Prostate gland (tissue), 2 donors: ENCODE data around the gene TNFRSF17. TPM values are rescaled to one million over a fixed set of nuclear protein-coding genes. Genes with fewer than 3 reads are reported as not detected.
"Not testable (repeated sequence)": the region's sequence is repeated elsewhere in the genome, so short reads cannot be mapped to it uniquely, and the experiment has no call there.

ENCODE experiments used
- DNase-seq: peaks from one replicate; pipeline ENCODE4 v3.0.0-alpha.2; 2019; ENCODE audit warnings: low spot score
- H3K27ac ChIP-seq, 2 donors: fragments of 200-600 bp; sonication (generic); 2 replicates each; pipeline ENCODE4 v1.5.1; 2017 to 2019
- H3K27me3 ChIP-seq: fragments of 200-600 bp; sonication (generic); replicated peaks from 2 replicates; pipeline ENCODE4 v1.5.1; 2019; ENCODE audit not compliant: insufficient read depth
- H3K36me3 ChIP-seq, 2 donors: fragments of 200-600 bp; sonication (generic); 1 replicate in 1 of 2; 2 replicates in 1 of 2; pipeline versions ENCODE4 v1.5.1 to v1.8.1; 2017 to 2019
- H3K4me1 ChIP-seq: fragments of 200-600 bp; sonication (generic); replicated peaks from 2 replicates; pipeline ENCODE4 v1.5.1; 2019
- H3K4me3 ChIP-seq, 2 donors: fragments of 200-600 bp; sonication (generic); 2 replicates each; pipeline ENCODE4 v1.5.1; 2017 to 2019
- H3K9me3 ChIP-seq: fragments of 200-600 bp; sonication (generic); 2 replicates; pipeline ENCODE4 v1.5.1; 2017
- CTCF ChIP-seq, 4 experiments: fragments of 200-600 bp in 2 of 4; fragments of 450-650 bp in 2 of 4; sonication (generic) in 2 of 4; IDR thresholded peaks; 1 replicate in 3 of 4; 2 replicates in 1 of 4; pipeline ENCODE4 v1.5.1; 2016 to 2019; ENCODE audit warnings: antibody characterized with exemption in 4 of 4, mild to moderate bottlenecking in 2 of 4, moderate library complexity in 2 of 4
- POLR2A ChIP-seq: fragments of 450-650 bp; IDR thresholded peaks from one replicate; pipeline ENCODE4 v1.6.1; 2016; ENCODE audit warnings: antibody characterized with exemption, mild to moderate bottlenecking
- POLR2AphosphoS5 ChIP-seq: sonication (generic); formaldehyde crosslinking; IDR thresholded peaks from one replicate; pipeline ENCODE4 v1.6.1; 2017; ENCODE audit warnings: antibody characterized with exemption
- WGBS: methylation state at CpG from one replicate; pipeline ENCODE4 v1.1.5; 2018; 5-methylcytosine and 5-hydroxymethylcytosine counted together
- intact Hi-C: fragments of 100-400 bp; cut with DNase I; formaldehyde crosslinking; loops from one replicate; pipeline ENCODE4 v1.14.2; 2022
- total RNA-seq, 2 donors: library from RNA; depleted of rRNA; stranded (reverse); fragments of >200 nt; gene quantifications; one replicate each; pipeline ENCODE4 v1.1.0, GENCODE V29; 2016

The TNFRSF17 gene
- total RNA-seq = 1 to 10 TPM in 1 of 2 donors, not detected in 1; 1.0 TPM

GRCh38 chr16:11964761-11965551 lies at the start of gene TNFRSF17:
TSS of gene TNFRSF17 (plus strand) at chr16:11965210. CDS start at chr16:11965325, 115 bp downstream.
- Histone ChIP-seq H3K27me3 (no peaks in the 10 kb centered on the region), H3K4me3 (no peak within 1 kb of the TSS), H3K36me3 (no peaks in the 10 kb centered on the region), H3K4me1 (peaks cover 3% of the 10 kb centered on the region), H3K27ac (no peak within 1 kb of the TSS), H3K9me3 (no peaks in the 10 kb centered on the region)
- no peak for DNase-seq
- peak; percentile 31 for TF ChIP-seq POLR2AphosphoS5
- TF ChIP-seq POLR2A = no peak
- no peak for TF ChIP-seq CTCF (IDR thresholded peaks at IDR 0.05)
- 19% methylated on average over 9 of the region's 9 CpGs for WGBS
- intact Hi-C loops = no loop called here

- WGBS = under 1% methylated on average over 84 of the region's 84 CpGs
- intact Hi-C loops = loop anchor here (5.0 to 10.0 kb wide), 4 partner anchors 64 to 1171 kb away; partner anchors contain the start of genes CLEC16A, DEXI, NUBP1 and RSL1D1
These were observed 49.1 kb upstream of the TNFRSF17 start, which contains the start of gene GSPT1 for GRCh38 chr16:11915644-11916523. TSS of gene GSPT1 (minus strand) at chr16:11915956. CDS start at chr16:11915720, 236 bp downstream.

GRCh38 chr16:11916524-11917285 lies 48.3 kb upstream of the TNFRSF17 start:
- WGBS = 26% methylated on average over 13 of the region's 13 CpGs
- Histone ChIP-seq H3K9me3 (no peaks in the 10 kb centered on the region), H3K4me1 (peaks cover 2% of the 10 kb centered on the region), H3K27me3 (no peaks in the 10 kb centered on the region), H3K36me3 (no peaks in the 10 kb centered on the region), H3K27ac (peak overlapping the region; percentile 90 to 97), H3K4me3 (peak overlapping the region; percentile 90 to 94)
- TF ChIP-seq POLR2A (peak; percentile 24), CTCF (IDR thresholded peaks at IDR 0.05) (peak in 1 of 4 experiments; percentile 9), POLR2AphosphoS5 (peak; percentile 85)
- DNase-seq = peak; percentile 67
- intact Hi-C loops = loop anchor here (5.0 to 10.0 kb wide), 4 partner anchors 64 to 1172 kb away; partner anchors contain the start of genes CLEC16A, DEXI, NUBP1 and RSL1D1

More at GRCh38 chr16:11915644-11916523, 49.1 kb upstream of the TNFRSF17 start, which contains the start of gene GSPT1:
- DNase-seq = peak; percentile 98
- H3K27me3 ChIP-seq = no peaks in the 10 kb centered on the region
- peak within 1 kb of the TSS; percentile 90 to 94 for H3K4me3 ChIP-seq
- H3K9me3 ChIP-seq = no peaks in the 10 kb centered on the region
- no peaks in the 10 kb centered on the region for H3K36me3 ChIP-seq
- H3K27ac ChIP-seq = peak within 1 kb of the TSS; percentile 90 to 97
- peaks cover 2% of the 10 kb centered on the region for H3K4me1 ChIP-seq
- peak; percentile 97 for TF ChIP-seq POLR2AphosphoS5
- peak; percentile 93 for TF ChIP-seq POLR2A
- peak in 2 of 4 experiments; percentile 60 to 67 for TF ChIP-seq CTCF (IDR thresholded peaks at IDR 0.05)

- H3K27ac ChIP-seq, DNase-seq, H3K9me3 ChIP-seq, intact Hi-C loops, H3K4me3 ChIP-seq, H3K4me1 ChIP-seq, H3K36me3 ChIP-seq, H3K27me3 ChIP-seq: not testable (repeated sequence)
- WGBS = 80% methylated on average over 10 of the region's 10 CpGs
These were observed 41.0 kb upstream of the TNFRSF17 start for GRCh38 chr16:11924046-11924445.

- not testable (repeated sequence) for H3K27me3 ChIP-seq
These were observed 37.7 kb upstream of the TNFRSF17 start for GRCh38 chr16:11927350-11927749.

GRCh38 chr16:11941945-11942344 lies 23.1 kb upstream of the TNFRSF17 start, which contains the start of gene NPIPB2:
TSS of gene NPIPB2 (minus strand) at chr16:11942045. CDS start at chr16:11942045, 0 bp downstream.
- DNase-seq, H3K27me3 ChIP-seq, H3K4me3 ChIP-seq, H3K36me3 ChIP-seq, H3K9me3 ChIP-seq, intact Hi-C loops, H3K27ac ChIP-seq, H3K4me1 ChIP-seq: not testable (repeated sequence)
- 100% methylated on average over 4 of the region's 4 CpGs for WGBS

More at GRCh38 chr16:11927350-11927749, 37.7 kb upstream of the TNFRSF17 start:
- H3K4me1 ChIP-seq, H3K9me3 ChIP-seq, H3K36me3 ChIP-seq, DNase-seq, H3K4me3 ChIP-seq, H3K27ac ChIP-seq, intact Hi-C loops: not testable (repeated sequence)
- 83% methylated on average over 12 of the region's 13 CpGs for WGBS
